HG02588 (cell line): ENCODE measurements around the gene KIF4A.
"Not testable (repeated sequence)": the region's sequence is repeated elsewhere in the genome, so short reads cannot be mapped to it uniquely, and the experiment has no call there.

Experiments
- ATAC-seq: cut with Tn5 transposase; IDR thresholded peaks from one replicate; pipeline ENCODE4 v1.9.1; 2021; ENCODE audit warnings: mild to moderate bottlenecking, moderate library complexity; ENCODE audit not compliant: unreplicated experiment

KIF4A gene

GRCh38 chrX:70360366-70360765 is 70.5 kb downstream of the KIF4A start:
- ATAC-seq: no peak

GRCh38 chrX:70368731-70369130 is 78.8 kb downstream of the KIF4A start:
- ATAC-seq: not testable (repeated sequence)

- ATAC-seq: no peak
These were observed 96.3 kb downstream of the KIF4A start for GRCh38 chrX:70386235-70386634.

GRCh38 chrX:70398899-70399298 is 109.0 kb downstream of the KIF4A start:
- no peak for ATAC-seq

- not testable (repeated sequence) for ATAC-seq
These were observed 110.3 kb downstream of the KIF4A start for GRCh38 chrX:70400181-70400580.

- ATAC-seq: no peak
These were observed 112.8 kb downstream of the KIF4A start for GRCh38 chrX:70402721-70403120.

GRCh38 chrX:70405003-70405402 is 115.1 kb downstream of the KIF4A start:
- no peak for ATAC-seq

- no peak for ATAC-seq
These were observed 121.0 kb downstream of the KIF4A start for GRCh38 chrX:70410921-70411320.

- ATAC-seq: no peak
These were observed 121.6 kb downstream of the KIF4A start for GRCh38 chrX:70411475-70411874.

GRCh38 chrX:70421618-70422017 is 131.7 kb downstream of the KIF4A start:
- no peak for ATAC-seq

- ATAC-seq: no peak
These were observed 133.0 kb downstream of the KIF4A start, which contains the start of gene GDPD2 for GRCh38 chrX:70422851-70423341. Gene GDPD2, plus strand, starts transcription at chrX:70423314. Its CDS starts 1,671 bp downstream, at chrX:70424985.

GRCh38 chrX:70423936-70424675 is 134.2 kb downstream of the KIF4A start:
- ATAC-seq: no peak

- no peak for ATAC-seq
These were observed 134.9 kb downstream of the KIF4A start for GRCh38 chrX:70424801-70425200.

GRCh38 chrX:70426286-70427278 is 136.7 kb downstream of the KIF4A start:
- no peak for ATAC-seq

- ATAC-seq: no peak
These were observed 137.5 kb downstream of the KIF4A start for GRCh38 chrX:70427365-70427764.

GRCh38 chrX:70429759-70430158 is 139.9 kb downstream of the KIF4A start:
- ATAC-seq: no peak

- no peak for ATAC-seq
These were observed 143.3 kb downstream of the KIF4A start for GRCh38 chrX:70432936-70433847.

- ATAC-seq: peak; percentile 69
These were observed 144.0 kb downstream of the KIF4A start for GRCh38 chrX:70433848-70434351.

GRCh38 chrX:70434352-70434866 is 144.5 kb downstream of the KIF4A start:
- peak; percentile 63 for ATAC-seq
